Posterior cingulate gyrus (tissue), 11 donors: ENCODE measurements around the gene TRAF3.
A peak's percentile ranks its signal among the peaks of the same experiment; 100 is the strongest.

Experiments used
- DNase-seq, 10 donors: peaks; one replicate each; pipeline versions ENCODE4 v3.0.0 to v3.0.0-alpha.2; 2020 to 2021; ENCODE audit warnings: mixed read lengths in 3 of 10
- intact Hi-C: fragments of 100-400 bp; cut with DNase I; formaldehyde crosslinking; loops from one replicate; pipeline ENCODE4 v1.15.1; 2023

The TRAF3 gene

GRCh38 chr14:102776761-102777710, at the start of gene TRAF3:
TSS of gene TRAF3 (plus strand) at chr14:102777449. CDS start at chr14:102870202, 92,753 bp downstream.
- intact Hi-C loops, result loop anchor here (5.0 to 10.0 kb wide), 2 partner anchors 138 to 280 kb away; partner anchors contain the start of gene CDC42BPB
- peak; percentile 36 to 95 (median 57) for DNase-seq

- peak in 1 of 10 donors; percentile 36 for DNase-seq
- intact Hi-C loops, result no loop called here
These were observed 48.7 kb upstream of the TRAF3 start for GRCh38 chr14:102728501-102728900.

GRCh38 chr14:102729268-102729667, 48.0 kb upstream of the TRAF3 start:
- intact Hi-C loops, result no loop called here
- DNase-seq, result no peak

GRCh38 chr14:102729825-102730224, 47.4 kb upstream of the TRAF3 start:
- intact Hi-C loops, result no loop called here
- DNase-seq, result no peak

GRCh38 chr14:102731101-102731870, 46.0 kb upstream of the TRAF3 start:
- no peak for DNase-seq
- intact Hi-C loops, result no loop called here

- intact Hi-C loops, result no loop called here
- DNase-seq, result peak in 1 of 10 donors; percentile 57
These were observed 45.1 kb upstream of the TRAF3 start for GRCh38 chr14:102731871-102732800.

- DNase-seq, result no peak
- intact Hi-C loops, result no loop called here
These were observed 44.3 kb upstream of the TRAF3 start for GRCh38 chr14:102732924-102733323.

- DNase-seq, result no peak
- intact Hi-C loops, result no loop called here
These were observed 43.9 kb upstream of the TRAF3 start for GRCh38 chr14:102733326-102733725.

GRCh38 chr14:102734436-102734835, 42.8 kb upstream of the TRAF3 start:
- intact Hi-C loops, result no loop called here
- peak in 1 of 10 donors; percentile 23 for DNase-seq

- intact Hi-C loops, result no loop called here
- no peak for DNase-seq
These were observed 40.3 kb upstream of the TRAF3 start for GRCh38 chr14:102736956-102737355.

- DNase-seq, result peak in 1 of 10 donors; percentile 46
- intact Hi-C loops, result no loop called here
These were observed 39.6 kb upstream of the TRAF3 start for GRCh38 chr14:102737402-102738372.

GRCh38 chr14:102738373-102739189, 38.7 kb upstream of the TRAF3 start:
- peak in 1 of 10 donors; percentile 74 for DNase-seq
- intact Hi-C loops, result no loop called here

- intact Hi-C loops, result no loop called here
- peak in 1 of 10 donors; percentile 19 for DNase-seq
These were observed 38.1 kb upstream of the TRAF3 start for GRCh38 chr14:102739190-102739469.

GRCh38 chr14:102746634-102747438, 30.4 kb upstream of the TRAF3 start:
- peak in 1 of 10 donors; percentile 37 for DNase-seq

GRCh38 chr14:102748806-102749205, 28.4 kb upstream of the TRAF3 start:
- intact Hi-C loops, result no loop called here
- no peak for DNase-seq

More at GRCh38 chr14:102746634-102747438, 30.4 kb upstream of the TRAF3 start:
- intact Hi-C loops, result no loop called here

GRCh38 chr14:102749393-102750305, 27.6 kb upstream of the TRAF3 start:
- intact Hi-C loops, result no loop called here

More at GRCh38 chr14:102749393-102750305, 27.6 kb upstream of the TRAF3 start:
- peak in 1 of 10 donors; percentile 79 for DNase-seq
